ENCODE data around the gene HRH1.

Gene HRH1

GRCh38 chr3:11312166-11312565 is 157.9 kb downstream of the HRH1 start:
- no peak for DNase-seq (ENCODE audit: low read depth)
- H3K4me3 ChIP-seq (ENCODE audit: control insufficient read depth, low read depth, low read length) = no peak overlapping the region
- TF ChIP-seq CTCF (conservative IDR thresholded peaks at IDR 0.05; ENCODE audit: control insufficient read depth, insufficient read depth, low read depth, low read length) = no peak
